ENCODE measurements around the gene ACOT9. TPM values are rescaled to one million over a fixed set of nuclear protein-coding genes. Genes with fewer than 3 reads are reported as not detected.
A peak's percentile ranks its signal among the peaks of the same experiment; 100 is the strongest.
"Not testable (repeated sequence)": the region's sequence is repeated elsewhere in the genome, so short reads cannot be mapped to it uniquely, and the experiment has no call there.

The ACOT9 gene
- total RNA-seq, 2 experiments from 2014 or later: 46.8 to 49.7 TPM

DNA sequence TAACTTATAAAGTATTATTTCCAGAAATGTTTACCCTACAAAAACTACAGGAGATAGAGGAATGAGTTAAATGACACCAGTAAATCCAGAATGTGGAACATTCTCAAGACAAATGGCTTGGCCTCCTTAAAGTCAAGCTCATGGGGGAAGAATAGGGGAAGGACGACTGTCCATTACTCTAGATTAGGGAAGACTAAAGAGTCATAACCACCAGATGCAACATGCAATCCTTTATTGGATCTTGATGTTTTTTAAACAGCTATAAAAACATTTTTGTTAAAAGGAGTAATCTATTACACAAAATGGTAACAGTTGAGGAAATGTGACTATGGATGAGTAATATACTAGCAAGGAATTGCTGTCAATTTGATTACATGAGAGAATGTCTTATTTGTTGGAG is 11.1 kb downstream of the ACOT9 start:
- intact Hi-C loops (cut with micrococcal nuclease): loop anchor here (1.0 to 5.0 kb wide), 11 partner anchors 10 to 748 kb away; partner anchors contain the start of genes APOO and EIF2S3
- no peaks in the 10 kb centered on the region for H3K9me3 Mint-ChIP-seq
- H3K4me1 Mint-ChIP-seq (ENCODE audit: low read depth): peaks cover 35% of the 10 kb centered on the region
- CTCF ChIA-PET: interaction anchor here (1.1 kb wide), 1 partner anchor 170 kb away, joined by 4 read pairs; no protein-coding TSS in a partner anchor
- H3K27ac Mint-ChIP-seq: peak overlapping the region; percentile 78
- no peak overlapping the region for H3K4me3 Mint-ChIP-seq
- H3K27me3 Mint-ChIP-seq (ENCODE audit: low read depth): no peaks in the 10 kb centered on the region
- peaks cover 18% of the 10 kb centered on the region for H3K36me3 Mint-ChIP-seq (ENCODE audit: low read depth)
- no peak for DNase-seq

- Mint-ChIP-seq H3K4me3 (no peak overlapping the region), H3K36me3 (ENCODE audit: low read depth) (peaks cover 21% of the 10 kb centered on the region), H3K4me1 (ENCODE audit: low read depth) (peaks cover 29% of the 10 kb centered on the region), H3K27me3 (ENCODE audit: low read depth) (no peaks in the 10 kb centered on the region), H3K27ac (no peak overlapping the region), H3K9me3 (no peaks in the 10 kb centered on the region)
- intact Hi-C loops (cut with micrococcal nuclease): no loop called here
- DNase-seq: no peak
- CTCF ChIA-PET: interaction anchor here (0.6 kb wide), 2 partner anchors 49 to 1340 kb away, joined by 3 read pairs; no protein-coding TSS in a partner anchor
These were observed 13.9 kb downstream of the ACOT9 start for GRCh38 chrX:23729214-23729613.

DNA sequence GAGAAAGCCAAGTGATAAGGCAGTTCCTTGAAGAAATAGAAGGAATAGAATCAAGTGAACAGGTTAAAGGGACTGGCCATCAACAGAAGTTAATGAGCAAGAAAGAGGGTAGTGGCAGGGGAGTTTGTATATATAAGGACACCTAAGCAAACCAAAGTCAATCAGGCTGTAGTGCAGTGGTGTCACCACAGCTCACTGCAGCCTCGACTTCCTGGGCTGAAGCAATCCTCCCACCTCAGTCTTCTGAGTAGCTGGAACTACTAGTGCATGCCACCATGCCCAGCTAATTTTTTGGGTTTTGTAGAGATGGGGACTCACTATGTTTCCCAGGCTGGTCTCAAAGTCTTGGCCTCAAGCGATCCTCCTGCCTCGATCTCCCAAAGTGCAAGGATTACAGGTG is 15.9 kb downstream of the ACOT9 start:
- Mint-ChIP-seq H3K9me3 (no peaks in the 10 kb centered on the region), H3K4me3 (no peak overlapping the region), H3K4me1 (ENCODE audit: low read depth) (peaks cover 13% of the 10 kb centered on the region), H3K36me3 (ENCODE audit: low read depth) (peaks cover 29% of the 10 kb centered on the region), H3K27me3 (ENCODE audit: low read depth) (no peaks in the 10 kb centered on the region), H3K27ac (no peak overlapping the region)
- intact Hi-C loops (cut with micrococcal nuclease): no loop called here
- DNase-seq: no peak
- CTCF ChIA-PET: no interaction called here

DNA sequence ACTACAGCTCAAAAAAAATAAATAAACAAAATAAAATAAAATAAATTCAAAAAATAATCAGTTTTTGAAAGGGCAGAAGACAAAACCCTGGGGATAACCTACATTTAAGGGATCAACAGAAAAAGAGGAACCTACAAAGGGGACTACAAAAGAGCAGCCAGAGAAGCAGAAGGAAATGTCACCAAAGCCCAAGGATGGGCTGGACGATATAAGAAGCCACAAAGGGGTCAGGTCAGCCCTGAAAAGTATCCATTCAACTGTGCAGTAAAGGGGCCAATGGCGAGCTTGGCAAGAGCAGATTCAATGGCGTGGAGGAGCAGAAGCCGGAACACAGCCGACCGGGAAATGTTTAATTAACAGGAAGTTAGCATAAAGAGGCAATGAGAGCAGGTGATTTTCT is 16.9 kb downstream of the ACOT9 start:
- CTCF ChIA-PET: interaction anchor here (1.1 kb wide), 1 partner anchor 176 kb away, joined by 3 read pairs; no protein-coding TSS in a partner anchor
- H3K27me3 Mint-ChIP-seq (ENCODE audit: low read depth): no peaks in the 10 kb centered on the region
- no peak overlapping the region for H3K4me3 Mint-ChIP-seq
- no peak overlapping the region for H3K27ac Mint-ChIP-seq
- no peaks in the 10 kb centered on the region for H3K9me3 Mint-ChIP-seq
- H3K36me3 Mint-ChIP-seq (ENCODE audit: low read depth): peaks cover 22% of the 10 kb centered on the region
- intact Hi-C loops (cut with micrococcal nuclease): no loop called here
- peaks cover 5% of the 10 kb centered on the region for H3K4me1 Mint-ChIP-seq (ENCODE audit: low read depth)
- DNase-seq: no peak

DNA sequence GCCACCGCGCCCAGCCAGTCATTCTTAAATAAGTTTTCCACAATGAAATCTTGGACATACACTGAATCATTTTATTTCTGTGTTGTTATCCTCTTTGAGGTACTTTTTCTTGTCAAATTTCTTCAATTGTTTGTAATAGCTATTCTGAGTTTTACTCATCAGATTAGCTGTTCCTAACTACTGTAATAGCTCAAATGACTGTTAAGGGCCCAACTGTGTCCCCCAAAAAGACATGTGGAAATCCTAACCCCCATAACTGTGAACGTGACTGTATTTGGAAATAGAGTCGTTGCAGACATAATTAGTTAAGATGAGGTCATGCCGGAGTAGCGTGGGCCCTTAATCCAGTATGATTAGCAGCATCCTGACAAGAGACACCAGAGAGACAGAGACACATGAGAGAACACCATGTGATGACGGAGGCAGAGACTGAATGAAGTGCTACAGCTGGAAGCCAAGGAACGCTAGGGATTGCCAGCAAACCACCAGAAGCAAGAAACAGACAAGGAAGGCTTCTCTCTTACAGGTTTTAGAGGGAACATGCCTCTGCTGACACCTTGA is 22.9 kb downstream of the ACOT9 start:
- no peak overlapping the region for H3K4me3 Mint-ChIP-seq
- no peaks in the 10 kb centered on the region for H3K9me3 Mint-ChIP-seq
- intact Hi-C loops (cut with micrococcal nuclease): no loop called here
- H3K27me3 Mint-ChIP-seq (ENCODE audit: low read depth): no peaks in the 10 kb centered on the region
- H3K27ac Mint-ChIP-seq: peak overlapping the region; percentile 50
- CTCF ChIA-PET: interaction anchor here (1.3 to 1.5 kb wide), 3 partner anchors 16 to 181 kb away, joined by 3 to 4 read pairs (median 3); partner anchors contain the start of gene SAT1
- H3K36me3 Mint-ChIP-seq (ENCODE audit: low read depth): peaks cover 20% of the 10 kb centered on the region
- no peak for DNase-seq
- peaks cover 6% of the 10 kb centered on the region for H3K4me1 Mint-ChIP-seq (ENCODE audit: low read depth)

DNA sequence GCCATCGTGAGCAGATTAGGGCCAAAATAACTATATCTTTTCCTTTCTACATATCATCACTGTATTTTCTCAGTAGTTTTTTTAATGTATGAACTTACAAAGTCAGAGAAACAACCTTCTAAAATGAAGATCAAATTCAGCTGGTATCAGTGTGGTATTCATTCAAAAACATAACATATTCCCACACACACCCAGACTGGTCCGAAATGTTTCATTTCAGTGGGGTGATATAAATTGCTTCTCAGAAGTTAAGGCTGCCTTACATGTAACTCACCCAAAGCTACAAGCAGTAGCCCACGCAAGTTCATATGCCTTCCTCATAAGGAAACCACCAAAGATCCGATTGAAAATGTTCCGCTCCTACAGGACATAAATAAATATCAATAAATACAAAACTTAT is 37.8 kb downstream of the ACOT9 start:
- Mint-ChIP-seq H3K27me3 (ENCODE audit: low read depth) (no peaks in the 10 kb centered on the region), H3K4me3 (no peak overlapping the region), H3K4me1 (ENCODE audit: low read depth) (peaks cover 3% of the 10 kb centered on the region), H3K27ac (peak overlapping the region; percentile 56), H3K9me3 (no peaks in the 10 kb centered on the region), H3K36me3 (ENCODE audit: low read depth) (peaks cover 16% of the 10 kb centered on the region)
- intact Hi-C loops (cut with micrococcal nuclease): no loop called here
- CTCF ChIA-PET: no interaction called here
- no peak for DNase-seq

GRCh38 chrX:23704673-23705206 is 38.3 kb downstream of the ACOT9 start:
- Mint-ChIP-seq H3K27me3 (ENCODE audit: low read depth) (no peaks in the 10 kb centered on the region), H3K9me3 (no peaks in the 10 kb centered on the region), H3K36me3 (ENCODE audit: low read depth) (peaks cover 18% of the 10 kb centered on the region), H3K4me1 (ENCODE audit: low read depth) (peaks cover 5% of the 10 kb centered on the region), H3K4me3 (no peak overlapping the region), H3K27ac (peak overlapping the region; percentile 56)
- intact Hi-C loops (cut with micrococcal nuclease): loop anchor here (1.0 kb wide), 1 partner anchor 28 kb away; no protein-coding TSS in a partner anchor
- CTCF ChIA-PET: no interaction called here
- no peak for DNase-seq

DNA sequence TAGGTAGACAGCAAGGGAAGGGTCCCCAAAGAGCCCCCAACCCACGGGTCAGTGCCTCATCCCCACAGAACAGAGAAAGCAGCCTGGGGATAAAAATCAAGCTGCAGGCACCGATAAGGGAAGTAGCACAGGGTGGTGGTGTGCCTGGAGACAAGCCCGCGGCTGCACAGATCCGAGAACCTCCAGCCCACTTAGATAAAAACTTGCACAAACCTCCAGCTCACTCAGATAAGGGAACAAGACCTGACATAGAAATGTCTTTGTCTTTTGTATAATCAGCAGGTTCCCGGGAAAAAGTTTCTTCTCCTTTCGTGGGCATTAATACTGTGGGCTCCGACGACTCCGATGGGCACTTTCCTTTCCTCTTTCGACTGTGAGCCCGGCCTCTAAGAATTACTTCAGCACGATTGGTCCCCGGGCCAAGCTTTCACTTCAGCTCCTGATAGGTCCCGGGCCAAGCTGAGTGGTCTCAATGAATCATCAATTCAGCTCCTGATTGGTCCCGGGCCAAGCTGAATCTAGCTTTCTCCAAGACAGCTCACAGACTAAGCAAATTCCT is 43.4 kb downstream of the ACOT9 start:
- H3K36me3 Mint-ChIP-seq (ENCODE audit: low read depth): peaks cover 14% of the 10 kb centered on the region
- peak overlapping the region; percentile 53 for H3K4me3 Mint-ChIP-seq
- H3K9me3 Mint-ChIP-seq: no peaks in the 10 kb centered on the region
- H3K27ac Mint-ChIP-seq: no peak overlapping the region
- peaks cover 6% of the 10 kb centered on the region for H3K4me1 Mint-ChIP-seq (ENCODE audit: low read depth)
- intact Hi-C loops (cut with micrococcal nuclease): loop anchor here (1.0 kb wide), 2 partner anchors 84 to 355 kb away; partner anchors contain the start of genes EIF2S3 and SAT1
- CTCF ChIA-PET: interaction anchor here (0.6 to 5.9 kb wide), 3 partner anchors 36 to 202 kb away, joined by 3 to 54 read pairs (median 3); no protein-coding TSS in a partner anchor
- peak; percentile 28 for DNase-seq
- no peaks in the 10 kb centered on the region for H3K27me3 Mint-ChIP-seq (ENCODE audit: low read depth)

DNA sequence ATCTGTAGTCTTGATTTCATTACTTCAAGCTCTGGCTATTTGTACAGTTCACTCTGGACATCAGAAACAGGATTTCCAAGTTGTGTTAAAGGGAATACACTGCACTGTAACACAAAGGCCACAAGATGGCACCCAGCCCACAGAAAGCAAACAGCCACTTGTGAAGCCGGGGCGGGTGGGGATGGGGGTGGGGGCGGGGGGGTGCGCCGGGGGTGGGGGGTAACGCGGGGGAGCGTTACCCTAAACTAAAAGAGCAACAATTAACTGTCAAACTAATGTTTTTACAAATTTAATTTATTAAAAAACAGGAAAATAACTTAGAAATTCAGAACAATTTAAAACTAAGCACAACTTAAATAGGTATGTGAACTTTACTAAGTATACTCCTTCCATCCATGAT is 48.5 kb downstream of the ACOT9 start:
- Mint-ChIP-seq H3K36me3 (ENCODE audit: low read depth) (no peaks in the 10 kb centered on the region), H3K4me3 (no peak overlapping the region), H3K9me3 (no peaks in the 10 kb centered on the region), H3K27ac (no peak overlapping the region), H3K4me1 (ENCODE audit: low read depth) (peaks cover 3% of the 10 kb centered on the region), H3K27me3 (ENCODE audit: low read depth) (no peaks in the 10 kb centered on the region)
- peak; percentile 55 for DNase-seq
- intact Hi-C loops (cut with micrococcal nuclease): loop anchor here (1.0 kb wide), 1 partner anchor 208 kb away; no protein-coding TSS in a partner anchor
- CTCF ChIA-PET: interaction anchor here (0.7 to 5.8 kb wide), 2 partner anchors 62 to 208 kb away, joined by 3 to 62 read pairs; no protein-coding TSS in a partner anchor

DNA sequence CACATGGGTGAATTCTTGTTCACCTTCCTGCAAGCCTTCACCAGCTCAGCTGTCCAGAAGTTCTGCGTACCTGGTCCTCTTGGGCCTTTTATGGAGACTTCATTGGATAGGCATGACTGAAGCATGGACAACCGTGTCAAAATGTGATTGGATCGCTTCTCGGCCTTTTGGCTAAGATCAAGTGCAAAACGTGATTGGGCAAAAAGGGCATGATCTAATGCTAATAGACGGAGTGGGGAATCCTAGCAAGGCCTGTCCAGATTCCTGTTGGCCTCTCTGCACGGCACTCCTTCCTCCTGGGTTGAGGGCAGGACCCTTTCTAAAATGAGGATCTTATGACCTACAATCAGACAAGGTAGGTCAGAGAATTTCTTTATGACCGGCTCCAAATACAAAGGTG is 50.9 kb downstream of the ACOT9 start:
- no peak for DNase-seq
- Mint-ChIP-seq H3K4me1 (ENCODE audit: low read depth) (no peaks in the 10 kb centered on the region), H3K4me3 (no peak overlapping the region), H3K27ac (no peak overlapping the region), H3K36me3 (ENCODE audit: low read depth) (no peaks in the 10 kb centered on the region), H3K9me3 (no peaks in the 10 kb centered on the region), H3K27me3 (ENCODE audit: low read depth) (no peaks in the 10 kb centered on the region)
- CTCF ChIA-PET: interaction anchor here (0.6 to 5.8 kb wide), 2 partner anchors 83 to 211 kb away, joined by 3 to 62 read pairs; no protein-coding TSS in a partner anchor
- intact Hi-C loops (cut with micrococcal nuclease): no loop called here

- CTCF ChIA-PET; H3K36me3 Mint-ChIP-seq (ENCODE audit: low read depth); H3K4me3 Mint-ChIP-seq; intact Hi-C loops (cut with micrococcal nuclease); H3K27me3 Mint-ChIP-seq (ENCODE audit: low read depth); DNase-seq; H3K9me3 Mint-ChIP-seq; H3K27ac Mint-ChIP-seq: not testable (repeated sequence)
- H3K4me1 Mint-ChIP-seq (ENCODE audit: low read depth): peaks cover 11% of the 10 kb centered on the region
These were observed 66.6 kb downstream of the ACOT9 start for GRCh38 chrX:23676486-23676885.

GRCh38 chrX:23673108-23673507 is 70.0 kb downstream of the ACOT9 start:
- Mint-ChIP-seq H3K27me3 (ENCODE audit: low read depth) (no peaks in the 10 kb centered on the region), H3K36me3 (ENCODE audit: low read depth) (peaks cover 4% of the 10 kb centered on the region), H3K9me3 (no peaks in the 10 kb centered on the region), H3K27ac (peak overlapping the region; percentile 24), H3K4me1 (ENCODE audit: low read depth) (peaks cover 17% of the 10 kb centered on the region), H3K4me3 (no peak overlapping the region)
- DNase-seq: no peak
- intact Hi-C loops (cut with micrococcal nuclease): no loop called here
- CTCF ChIA-PET: no interaction called here
